ENCODE results near the gene BMP7. TPM values are rescaled to one million over a fixed set of nuclear protein-coding genes. Genes with fewer than 3 reads are reported as not detected.
A peak's percentile ranks its signal among the peaks of the same experiment; 100 is the strongest.

BMP7 gene
- total and polyA plus RNA-seq, 2 experiments from 2014 or later = 15.9 to 22.8 TPM

DNA sequence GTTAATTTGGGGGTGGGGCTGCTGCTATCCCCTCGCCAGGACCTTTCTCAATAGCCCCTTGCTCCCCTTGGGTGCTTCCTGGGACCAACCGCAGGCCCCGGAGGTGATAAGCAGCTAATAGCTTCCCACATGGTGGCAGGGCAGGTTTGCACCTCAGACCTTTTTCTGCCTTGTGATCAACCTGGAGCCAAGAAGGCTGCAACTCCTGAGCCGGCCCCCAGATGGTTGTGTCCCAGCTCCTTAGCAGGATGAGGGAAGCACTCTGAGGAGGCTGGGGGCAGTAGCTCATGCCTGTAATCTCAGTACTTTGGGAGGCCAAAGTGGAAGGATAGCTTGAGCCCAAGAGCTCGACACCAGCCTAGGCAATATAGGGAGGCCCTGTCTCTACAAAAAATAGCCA is 85.5 kb downstream of the BMP7 start:
- Histone ChIP-seq H2AFZ (no peak overlapping the region), H3K27me3 (ENCODE audit: insufficient read depth) (no peaks in the 10 kb centered on the region), H3F3A (replicated peaks; ENCODE audit: low read depth) (no peaks in the 10 kb centered on the region), H3K27ac (ENCODE audit: low read depth) (no peak overlapping the region), H3K4me1 (ENCODE audit: insufficient read depth) (peaks cover 11% of the 10 kb centered on the region; the same call in 1 of the 2 replicates), H3K4me3 (no peak overlapping the region), H3K9me2 (ENCODE audit: insufficient read depth) (no peaks in the 10 kb centered on the region), H3K36me3 (ENCODE audit: insufficient read depth) (no peaks in the 10 kb centered on the region), H4K20me1 (replicated peaks; ENCODE audit: insufficient read depth) (no peaks in the 10 kb centered on the region), H3K79me2 (replicated peaks; ENCODE audit: insufficient read depth) (no peaks in the 10 kb centered on the region), H3K4me2 (peak overlapping the region; percentile 23; the same call in 1 of the 2 replicates)
- Mint-ChIP-seq H3K27ac (no peak overlapping the region), H3K4me3 (no peak overlapping the region), H3K27me3 (ENCODE audit: insufficient read depth, low read depth, poor library complexity) (peaks cover 6% of the 10 kb centered on the region), H3K9me3 (peaks cover 3% of the 10 kb centered on the region; the same call in 1 of the 3 replicates), H3K36me3 (ENCODE audit: low read depth) (no peaks in the 10 kb centered on the region), H3K4me1 (peaks cover 23% of the 10 kb centered on the region)
- ATAC-seq (peak; percentile 72), DNase-seq (ENCODE audit: low spot score) (peak; percentile 55)
- TF ChIP-seq ZNF114 (CRISPR knock-in tag; IDR thresholded peaks at IDR 0.05) (no peak), REST (IDR thresholded peaks at IDR 0.05; ENCODE audit: unreplicated experiment) (no peak), STAT1 (IDR thresholded peaks at IDR 0.05; ENCODE audit: unreplicated experiment) (no peak), EZH2phosphoT487 (IDR thresholded peaks at IDR 0.05; ENCODE audit: unreplicated experiment) (no peak), POLR2AphosphoS5 (IDR thresholded peaks at IDR 0.05; ENCODE audit: low read depth) (no peak), EZH2 (IDR thresholded peaks at IDR 0.05; ENCODE audit: low read depth, unreplicated experiment) (no peak)
- TF ChIP-seq, protein P1, sequence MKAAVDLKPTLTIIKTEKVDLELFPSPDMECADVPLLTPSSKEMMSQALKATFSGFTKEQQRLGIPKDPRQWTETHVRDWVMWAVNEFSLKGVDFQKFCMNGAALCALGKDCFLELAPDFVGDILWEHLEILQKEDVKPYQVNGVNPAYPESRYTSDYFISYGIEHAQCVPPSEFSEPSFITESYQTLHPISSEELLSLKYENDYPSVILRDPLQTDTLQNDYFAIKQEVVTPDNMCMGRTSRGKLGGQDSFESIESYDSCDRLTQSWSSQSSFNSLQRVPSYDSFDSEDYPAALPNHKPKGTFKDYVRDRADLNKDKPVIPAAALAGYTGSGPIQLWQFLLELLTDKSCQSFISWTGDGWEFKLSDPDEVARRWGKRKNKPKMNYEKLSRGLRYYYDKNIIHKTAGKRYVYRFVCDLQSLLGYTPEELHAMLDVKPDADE (IDR thresholded peaks at IDR 0.05) = no peak
- TF ChIP-seq, protein P2, sequence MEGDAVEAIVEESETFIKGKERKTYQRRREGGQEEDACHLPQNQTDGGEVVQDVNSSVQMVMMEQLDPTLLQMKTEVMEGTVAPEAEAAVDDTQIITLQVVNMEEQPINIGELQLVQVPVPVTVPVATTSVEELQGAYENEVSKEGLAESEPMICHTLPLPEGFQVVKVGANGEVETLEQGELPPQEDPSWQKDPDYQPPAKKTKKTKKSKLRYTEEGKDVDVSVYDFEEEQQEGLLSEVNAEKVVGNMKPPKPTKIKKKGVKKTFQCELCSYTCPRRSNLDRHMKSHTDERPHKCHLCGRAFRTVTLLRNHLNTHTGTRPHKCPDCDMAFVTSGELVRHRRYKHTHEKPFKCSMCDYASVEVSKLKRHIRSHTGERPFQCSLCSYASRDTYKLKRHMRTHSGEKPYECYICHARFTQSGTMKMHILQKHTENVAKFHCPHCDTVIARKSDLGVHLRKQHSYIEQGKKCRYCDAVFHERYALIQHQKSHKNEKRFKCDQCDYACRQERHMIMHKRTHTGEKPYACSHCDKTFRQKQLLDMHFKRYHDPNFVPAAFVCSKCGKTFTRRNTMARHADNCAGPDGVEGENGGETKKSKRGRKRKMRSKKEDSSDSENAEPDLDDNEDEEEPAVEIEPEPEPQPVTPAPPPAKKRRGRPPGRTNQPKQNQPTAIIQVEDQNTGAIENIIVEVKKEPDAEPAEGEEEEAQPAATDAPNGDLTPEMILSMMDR (conservative IDR thresholded peaks at IDR 0.05; ENCODE audit: low read depth in 2 of 2) = peak in 1 of 2 experiments; percentile 32; a peak in 2 of 4 replicates

- no peak overlapping the region for H3K27ac Mint-ChIP-seq
- Histone ChIP-seq H3K4me1 (ENCODE audit: insufficient read depth) (peaks cover 11% of the 10 kb centered on the region; the same call in 1 of the 2 replicates), H3K36me3 (ENCODE audit: insufficient read depth) (no peaks in the 10 kb centered on the region), H3K79me2 (replicated peaks; ENCODE audit: insufficient read depth) (no peaks in the 10 kb centered on the region), H3K27ac (ENCODE audit: low read depth) (no peak overlapping the region), H3F3A (replicated peaks; ENCODE audit: low read depth) (no peaks in the 10 kb centered on the region), H3K4me2 (peak overlapping the region; percentile 23; the same call in 1 of the 2 replicates), H3K27me3 (ENCODE audit: insufficient read depth) (no peaks in the 10 kb centered on the region), H4K20me1 (replicated peaks; ENCODE audit: insufficient read depth) (no peaks in the 10 kb centered on the region), H3K9me2 (ENCODE audit: insufficient read depth) (no peaks in the 10 kb centered on the region), H3K4me3 (no peak overlapping the region), H2AFZ (no peak overlapping the region)
- DNase-seq (ENCODE audit: low spot score) = no peak
- peaks cover 8% of the 10 kb centered on the region for H3K27me3 Mint-ChIP-seq (ENCODE audit: insufficient read depth, low read depth, poor library complexity)
- H3K9me3 Mint-ChIP-seq = peaks cover 3% of the 10 kb centered on the region; the same call in 1 of the 3 replicates
- H3K4me3 Mint-ChIP-seq = no peak overlapping the region
- peaks cover 23% of the 10 kb centered on the region for H3K4me1 Mint-ChIP-seq
- no peak for TF ChIP-seq REST (IDR thresholded peaks at IDR 0.05; ENCODE audit: unreplicated experiment)
- TF ChIP-seq ZNF114 (CRISPR knock-in tag; IDR thresholded peaks at IDR 0.05) = no peak
- TF ChIP-seq, protein P1 (IDR thresholded peaks at IDR 0.05) = no peak
- no peak for TF ChIP-seq NANOG (IDR thresholded peaks at IDR 0.05; ENCODE audit: borderline replicate concordance)
- ATAC-seq = no peak
- H3K36me3 Mint-ChIP-seq (ENCODE audit: low read depth) = no peaks in the 10 kb centered on the region
These were observed 86.1 kb downstream of the BMP7 start for GRCh38 chr20:57180387-57180786.

Measured in GM23338 (cell line).